ENCODE measurements around the gene TFR2.

- no peak for TF ChIP-seq CTCF (IDR thresholded peaks at IDR 0.05)
- no peak for TF ChIP-seq POLR2A (IDR thresholded peaks at IDR 0.05)
These were observed 26.1 kb upstream of the TFR2 start for GRCh38 chr7:100667331-100668068.
